Activated CD4-positive, CD25-positive, alpha-beta regulatory T cell treated with anti-CD3 and anti-CD28 coated beads, Interleukin-2, amount 50 U/mL, for 24 hours (primary cell): Measurements from ENCODE around the gene NPIPA5.
"Not testable (repeated sequence)": the region's sequence is repeated elsewhere in the genome, so short reads cannot be mapped to it uniquely, and the experiment has no call there.

Experiments
- ATAC-seq, 2 donors: fragments of 150-1000 bp; cut with Tn5 transposase; one replicate each; pipeline ENCODE4 v1.10.0; 2021; ENCODE audit warnings: mild to moderate bottlenecking in 1 of 2, moderate library complexity in 1 of 2

The NPIPA5 gene

DNA sequence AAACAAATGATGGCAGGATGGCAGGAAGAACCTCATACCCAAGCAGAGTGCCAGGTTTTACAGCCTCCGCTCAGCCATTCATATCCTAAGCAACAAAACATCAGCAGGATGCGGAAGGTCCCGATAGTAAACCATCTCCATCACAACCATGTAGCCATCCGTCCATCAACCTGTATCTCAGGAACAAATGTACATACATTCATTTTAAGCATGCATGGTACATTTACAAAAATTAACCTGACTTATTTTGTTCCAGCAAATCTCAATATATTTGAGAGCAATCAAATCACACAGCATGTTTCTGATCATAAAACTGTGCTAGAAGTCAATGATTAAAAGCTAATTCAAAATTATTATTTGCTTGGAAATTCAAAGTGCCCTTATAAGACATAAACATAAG, at the start of gene NPIPA5:
Gene NPIPA5 (minus strand): TSS at position 101 of the 400 bp plus-strand sequence. CDS start 0 bp downstream, at position 101.
- ATAC-seq: not testable (repeated sequence)

DNA sequence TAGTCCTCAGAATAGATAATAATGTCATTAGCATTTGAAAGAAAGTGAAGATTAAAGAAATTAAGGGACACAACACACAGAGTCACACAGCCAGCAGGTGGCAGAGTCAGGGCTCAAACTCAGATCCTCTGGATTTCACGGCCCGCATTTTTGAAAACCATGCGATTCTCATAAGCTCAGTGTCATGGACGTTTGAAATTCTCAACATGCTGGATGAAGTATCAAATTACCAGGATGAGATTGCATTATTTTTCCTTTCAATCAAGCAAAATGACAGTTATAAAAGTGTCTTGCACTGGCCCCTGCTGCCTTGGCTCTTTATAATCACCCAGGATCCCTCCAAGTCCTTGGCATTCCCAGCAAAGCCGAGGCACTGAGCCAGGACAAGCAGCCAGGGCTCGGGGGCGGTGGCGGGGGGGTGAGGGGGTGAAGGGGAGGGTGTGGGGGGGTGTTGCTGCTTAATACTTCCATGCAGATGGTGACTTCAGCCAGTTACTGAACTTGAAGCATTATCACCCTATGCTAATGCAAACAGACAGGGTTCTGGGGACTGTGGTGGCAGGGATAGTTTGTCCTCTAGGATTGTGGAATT, 49.6 kb upstream of the NPIPA5 start:
- peak; percentile 51 to 64 for ATAC-seq

DNA sequence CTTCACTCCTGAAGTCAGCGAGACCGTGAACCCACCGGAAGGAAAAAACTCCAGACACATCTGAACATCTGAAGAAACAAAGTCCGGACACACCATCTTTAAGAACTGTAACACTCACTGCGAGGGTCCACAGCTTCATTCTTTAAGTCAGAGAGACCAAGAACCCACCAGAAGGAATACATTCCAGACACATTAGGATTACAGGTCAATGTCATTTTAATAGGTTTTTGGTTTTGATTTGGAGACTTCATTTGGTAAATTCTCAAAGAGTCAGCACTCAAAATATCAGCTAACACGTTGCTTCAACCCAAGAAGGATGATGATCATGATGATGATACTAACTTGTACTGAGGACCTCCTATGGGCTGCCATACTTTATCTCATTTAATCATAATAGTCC, 48.7 kb upstream of the NPIPA5 start:
- ATAC-seq: no peak

DNA sequence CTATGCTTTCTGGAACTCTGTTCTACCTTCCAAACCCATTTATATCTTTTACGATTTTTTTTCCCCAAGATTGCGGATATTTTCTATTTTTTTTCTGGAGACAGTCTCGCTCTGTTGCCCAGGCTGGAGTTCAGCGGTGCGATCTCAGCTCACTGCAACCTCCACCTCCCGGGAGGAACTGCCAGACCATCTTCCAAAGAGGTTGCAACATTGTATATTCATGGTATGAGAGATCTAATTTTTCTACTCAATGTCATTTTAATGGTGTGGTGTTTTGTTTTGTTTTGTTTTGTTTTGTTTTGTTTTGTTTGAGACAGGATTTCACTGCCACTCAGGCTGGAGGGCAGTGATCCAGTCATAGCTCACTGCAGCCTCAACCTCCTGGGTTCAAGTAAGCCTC, 47.8 kb upstream of the NPIPA5 start:
- no peak for ATAC-seq

DNA sequence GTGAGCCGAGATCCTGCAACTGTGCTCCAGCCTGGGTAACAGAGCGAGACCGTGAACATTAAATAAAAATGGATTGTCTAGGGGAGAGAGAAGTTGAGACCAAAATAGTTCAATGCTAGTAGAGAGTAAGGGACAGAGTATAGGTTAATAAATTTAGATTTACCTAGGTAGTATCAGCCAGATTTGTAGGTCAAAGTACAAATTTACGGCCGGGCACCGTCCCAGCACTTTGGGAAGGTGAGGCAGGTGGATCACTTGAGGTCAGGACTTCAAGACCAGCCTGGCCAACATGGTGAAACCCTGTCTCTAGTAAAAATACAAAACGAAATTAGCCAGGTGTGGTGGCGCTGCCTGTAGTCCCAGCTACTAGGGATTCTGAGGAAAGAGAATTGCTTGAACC, 44.1 kb upstream of the NPIPA5 start:
- no peak for ATAC-seq

DNA sequence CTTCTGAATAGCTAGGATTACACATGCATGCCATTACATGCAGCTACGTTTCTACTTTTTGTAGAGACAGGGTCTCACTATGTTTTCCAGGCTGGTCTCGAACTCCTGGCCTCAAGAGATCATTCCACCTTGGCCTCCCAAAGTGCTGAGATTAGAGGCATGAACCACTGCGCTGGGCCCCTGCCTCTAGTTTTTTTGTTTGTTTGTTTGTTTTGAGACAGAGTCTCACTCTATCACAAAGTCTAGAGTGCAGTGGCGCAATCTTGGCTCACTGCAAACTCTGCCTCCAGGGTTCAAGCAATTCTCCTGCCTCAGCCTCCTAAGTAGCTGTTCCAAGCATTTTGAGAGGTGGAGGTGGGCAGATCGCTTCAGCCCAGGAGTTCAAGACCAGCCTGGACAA, 43.6 kb upstream of the NPIPA5 start:
- not testable (repeated sequence) for ATAC-seq

DNA sequence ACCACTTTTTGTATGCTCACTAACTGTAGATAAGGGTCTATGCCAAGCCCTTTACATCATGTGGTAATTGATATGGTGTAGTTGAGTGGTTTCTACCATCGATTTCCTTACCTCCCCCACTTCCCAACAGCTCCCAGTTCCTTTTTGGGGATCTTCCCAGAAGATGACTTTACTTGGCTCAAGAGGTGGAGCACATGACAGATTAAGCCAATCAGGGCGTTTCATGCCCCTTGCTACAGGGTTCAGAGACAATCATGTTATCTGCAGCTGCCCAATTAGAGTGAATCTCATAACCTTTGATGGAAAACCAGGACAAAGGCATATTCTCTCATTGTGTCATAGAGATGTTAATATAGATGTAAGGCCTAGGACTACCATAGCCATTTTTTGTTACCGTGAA, 40.1 kb upstream of the NPIPA5 start:
- no peak for ATAC-seq

DNA sequence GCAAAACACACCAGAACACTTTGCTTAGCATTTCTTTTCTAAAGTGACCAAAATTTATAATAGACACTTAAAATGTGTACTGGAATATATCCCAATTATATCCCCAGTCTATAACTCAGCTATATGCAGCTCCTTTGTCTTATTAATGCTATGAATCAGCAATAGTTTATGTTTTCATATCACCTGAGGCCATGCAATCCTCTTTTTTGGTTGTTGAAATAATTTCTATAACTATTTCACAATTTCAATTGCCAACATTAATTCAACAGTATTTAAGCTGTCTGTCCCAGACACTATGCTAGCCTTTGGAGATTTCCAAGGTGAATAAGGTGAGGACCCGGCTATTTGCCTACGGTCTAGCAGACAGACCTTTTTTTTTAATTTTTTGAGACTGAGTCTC, 39.1 kb upstream of the NPIPA5 start:
- ATAC-seq: no peak

DNA sequence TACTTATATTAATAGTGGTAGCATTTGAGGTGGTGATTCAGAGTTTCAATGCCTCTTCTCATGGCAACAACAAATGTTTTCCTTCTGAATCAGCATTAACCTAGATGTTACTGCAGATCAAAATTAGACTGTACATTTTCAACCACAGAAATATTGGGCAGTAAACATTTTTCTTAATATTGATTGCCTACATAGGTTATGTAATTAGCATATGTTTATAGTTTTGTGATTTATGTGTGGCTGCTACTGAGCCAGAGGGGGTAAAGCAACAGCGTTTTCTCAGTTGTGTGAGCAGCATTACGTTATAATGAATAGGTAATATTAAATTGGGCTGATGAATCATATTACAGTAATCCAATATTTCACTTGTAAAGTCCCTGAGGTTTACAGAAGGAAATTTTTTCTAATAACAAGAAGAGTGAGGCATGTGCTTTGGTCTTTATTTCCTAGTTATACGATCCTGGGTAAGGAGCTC, 37.5 kb upstream of the NPIPA5 start:
- peak; percentile 17 to 71 for ATAC-seq

DNA sequence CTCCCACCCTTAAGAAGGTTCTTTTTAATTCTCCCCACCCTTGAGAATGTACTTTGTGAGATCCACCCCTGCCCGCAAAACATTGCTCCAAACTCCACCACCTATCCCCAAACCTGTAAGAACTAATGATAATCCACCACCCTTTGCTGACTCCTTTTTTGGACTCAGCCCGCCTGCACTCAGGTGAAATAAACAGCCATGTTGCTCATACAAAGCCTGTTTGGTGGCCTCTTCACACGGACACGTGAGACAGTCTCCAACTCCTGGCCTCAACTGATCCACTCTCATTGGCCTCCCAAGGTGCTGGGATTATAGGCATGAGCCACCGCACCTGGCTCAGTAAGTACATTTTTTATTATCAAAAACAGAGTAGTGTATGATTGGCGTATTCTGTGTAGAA, 31.4 kb upstream of the NPIPA5 start:
- not testable (repeated sequence) for ATAC-seq

DNA sequence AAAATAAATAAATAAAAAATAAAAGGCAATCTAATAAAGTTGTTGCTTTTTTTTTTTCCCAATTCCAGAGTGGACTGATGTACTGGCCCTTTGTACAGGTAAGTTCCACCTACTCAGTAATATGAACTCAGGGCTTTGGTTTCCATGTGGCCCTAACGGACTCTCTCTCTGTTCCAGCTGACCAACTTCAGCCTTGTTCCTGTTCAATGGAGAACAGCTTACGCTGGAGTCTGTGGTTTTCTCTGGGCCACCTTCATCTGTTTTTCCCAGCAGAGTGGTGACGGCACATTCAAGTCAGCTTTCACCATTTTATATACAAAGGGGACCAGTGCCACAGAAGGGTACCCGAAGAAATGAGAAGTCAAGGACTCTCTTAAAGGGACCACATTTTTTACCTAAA, 29.7 kb upstream of the NPIPA5 start:
- ATAC-seq: not testable (repeated sequence)

DNA sequence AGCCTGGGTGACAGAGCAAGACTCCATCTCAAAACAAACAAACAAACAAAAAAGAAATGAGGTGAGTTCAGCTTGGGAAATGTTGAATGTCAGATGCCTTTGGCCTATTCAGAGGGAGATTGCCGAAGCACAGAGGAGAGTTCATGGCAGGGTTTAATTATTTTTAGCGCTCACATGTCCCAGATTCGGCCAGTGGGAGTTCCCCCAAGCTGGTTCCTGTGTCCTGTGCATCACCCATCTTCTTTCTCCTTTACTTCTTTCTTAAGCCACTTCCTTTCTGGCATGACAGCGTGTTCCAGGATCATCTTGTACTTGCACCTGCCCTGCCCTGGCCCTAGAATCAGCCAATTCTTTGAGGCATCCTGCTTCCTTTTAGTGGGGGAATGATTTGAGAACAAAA, 26.7 kb upstream of the NPIPA5 start:
- no peak for ATAC-seq

DNA sequence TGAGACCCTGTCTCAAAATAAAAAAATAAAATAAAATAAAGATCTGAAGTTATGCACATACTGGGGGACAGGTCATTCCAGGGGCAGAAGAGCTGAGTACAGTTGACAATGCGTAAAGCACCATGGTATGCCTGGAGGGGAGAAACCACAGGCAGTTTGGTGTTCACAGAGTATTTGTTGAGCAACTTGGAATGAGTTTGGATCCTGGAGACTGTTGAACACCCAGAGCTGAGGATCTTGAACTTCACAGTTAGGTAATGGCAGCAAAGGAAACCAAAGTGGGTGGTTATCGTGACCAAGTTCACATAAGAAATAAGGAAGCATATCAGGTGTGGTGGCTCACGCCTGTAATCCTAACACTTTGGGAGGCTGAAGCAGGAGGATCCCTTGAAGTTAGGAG, 26.0 kb upstream of the NPIPA5 start:
- not testable (repeated sequence) for ATAC-seq

DNA sequence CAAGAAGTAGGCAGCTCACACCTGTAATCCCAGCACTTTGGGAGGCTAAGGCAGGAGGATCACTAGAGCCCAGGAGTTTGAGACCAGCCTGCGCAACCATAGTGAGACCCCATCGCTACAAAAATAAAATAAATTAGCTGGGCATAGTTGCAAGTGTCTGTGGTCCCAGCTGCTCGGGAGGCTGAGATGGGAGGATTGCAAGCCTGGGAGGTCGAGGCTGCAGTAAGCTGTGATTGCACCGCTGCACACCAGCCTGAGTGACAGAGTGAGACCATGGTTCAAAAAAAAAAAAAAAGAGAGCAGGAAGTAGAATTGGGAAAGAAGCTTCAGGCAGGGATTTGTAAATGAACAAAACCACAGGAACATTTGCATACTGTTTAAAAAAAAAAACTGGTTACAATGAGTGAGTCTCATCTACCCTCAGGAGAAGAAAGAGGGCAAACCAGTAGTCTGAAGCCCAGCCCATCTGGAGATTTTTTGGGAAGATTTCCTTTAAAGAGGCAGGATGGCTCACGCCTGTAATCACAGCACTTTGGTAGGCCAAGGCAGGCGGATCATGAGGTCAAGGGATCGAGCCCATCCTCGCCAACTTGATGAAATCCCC, 25.4 kb upstream of the NPIPA5 start:
- no peak for ATAC-seq

DNA sequence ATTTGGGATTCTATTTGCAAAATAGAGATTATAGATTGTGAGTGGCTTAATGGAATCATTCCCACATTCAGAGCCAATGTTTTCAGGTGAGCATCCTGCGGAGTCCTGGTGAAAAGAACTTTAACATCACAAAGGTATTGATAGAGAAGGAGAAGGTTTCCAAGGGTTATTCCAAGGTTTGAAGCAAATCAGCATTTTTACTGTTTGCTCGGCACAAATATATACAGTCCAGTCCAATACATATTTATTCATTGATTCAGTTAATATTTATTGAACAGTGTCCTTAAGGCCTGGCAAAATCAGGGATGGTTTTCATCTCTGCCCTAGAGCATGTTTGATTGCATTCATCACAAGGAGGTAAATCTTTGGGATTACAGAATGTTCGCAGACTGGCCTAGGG, 23.9 kb upstream of the NPIPA5 start:
- no peak for ATAC-seq

DNA sequence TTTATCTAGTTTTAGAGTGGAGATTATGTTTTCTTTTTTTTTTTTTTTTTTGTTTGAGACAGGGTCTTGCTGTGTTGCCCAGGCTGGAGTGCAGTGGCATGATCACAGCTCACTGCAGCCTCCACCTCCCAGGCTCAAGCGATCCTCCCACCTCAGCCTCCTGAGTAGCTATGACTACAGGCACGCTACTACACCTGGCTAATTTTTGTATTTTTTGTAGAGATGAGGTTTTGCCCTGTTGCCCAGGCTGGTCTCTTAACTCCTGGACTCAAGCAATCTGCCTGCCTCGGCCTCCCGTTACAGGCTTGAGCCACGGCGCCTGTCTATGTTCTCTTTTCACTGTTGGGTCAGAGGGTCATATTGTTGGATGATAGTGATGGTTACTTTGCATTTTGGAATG, 22.2 kb upstream of the NPIPA5 start:
- not testable (repeated sequence) for ATAC-seq

DNA sequence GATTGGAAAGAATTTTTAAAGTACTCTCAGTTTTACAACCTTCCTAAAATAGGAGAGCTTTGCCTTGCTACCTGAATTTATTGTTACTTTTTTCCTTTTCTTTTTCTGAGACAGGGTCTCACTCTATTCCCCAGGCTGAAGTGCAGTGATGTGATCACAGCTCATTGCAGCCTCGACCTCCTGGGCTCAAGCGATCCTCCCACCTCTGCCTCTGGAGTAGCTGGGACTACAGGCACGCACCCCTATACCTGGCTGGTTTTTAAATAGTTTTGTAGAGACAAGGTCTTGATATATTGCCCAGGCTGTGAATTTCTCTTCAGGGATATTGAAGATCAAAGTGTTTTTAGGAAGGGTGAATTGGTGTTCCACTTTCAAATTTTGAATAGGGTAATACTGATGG, 21.2 kb upstream of the NPIPA5 start:
- no peak for ATAC-seq

DNA sequence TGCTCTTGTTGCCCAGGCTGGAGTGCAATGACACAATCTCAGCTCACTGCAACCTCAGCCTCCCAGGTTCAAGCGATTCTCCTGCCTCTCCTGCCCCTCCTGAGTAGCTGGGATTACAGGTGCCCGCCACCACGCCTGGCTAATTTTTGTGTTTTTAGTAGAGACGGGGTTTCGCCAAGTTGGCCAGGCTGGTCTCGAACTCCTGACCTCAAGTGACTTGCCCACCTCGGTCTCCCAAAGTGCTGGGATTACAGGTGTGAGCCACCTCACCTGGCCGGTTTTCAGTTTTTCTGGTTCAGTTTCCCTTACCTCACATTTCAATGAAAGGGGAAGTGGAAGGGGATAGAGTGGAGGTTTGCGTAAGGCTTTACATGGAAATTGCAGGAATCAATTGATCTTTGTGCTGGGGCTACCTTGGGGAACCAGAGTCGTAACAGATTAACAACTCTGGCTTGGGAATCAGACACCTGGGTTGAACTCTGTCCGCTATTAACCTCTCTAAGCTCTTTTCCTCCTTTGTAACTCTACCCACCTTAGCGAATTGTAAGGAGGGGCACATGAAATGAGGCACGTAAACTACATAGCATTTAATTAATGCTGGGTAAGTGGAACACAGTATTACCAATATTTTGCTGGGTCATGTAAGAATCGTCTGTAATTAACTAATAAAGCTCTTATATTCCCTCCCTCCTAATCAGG, 20.7 kb upstream of the NPIPA5 start:
- ATAC-seq: no peak

DNA sequence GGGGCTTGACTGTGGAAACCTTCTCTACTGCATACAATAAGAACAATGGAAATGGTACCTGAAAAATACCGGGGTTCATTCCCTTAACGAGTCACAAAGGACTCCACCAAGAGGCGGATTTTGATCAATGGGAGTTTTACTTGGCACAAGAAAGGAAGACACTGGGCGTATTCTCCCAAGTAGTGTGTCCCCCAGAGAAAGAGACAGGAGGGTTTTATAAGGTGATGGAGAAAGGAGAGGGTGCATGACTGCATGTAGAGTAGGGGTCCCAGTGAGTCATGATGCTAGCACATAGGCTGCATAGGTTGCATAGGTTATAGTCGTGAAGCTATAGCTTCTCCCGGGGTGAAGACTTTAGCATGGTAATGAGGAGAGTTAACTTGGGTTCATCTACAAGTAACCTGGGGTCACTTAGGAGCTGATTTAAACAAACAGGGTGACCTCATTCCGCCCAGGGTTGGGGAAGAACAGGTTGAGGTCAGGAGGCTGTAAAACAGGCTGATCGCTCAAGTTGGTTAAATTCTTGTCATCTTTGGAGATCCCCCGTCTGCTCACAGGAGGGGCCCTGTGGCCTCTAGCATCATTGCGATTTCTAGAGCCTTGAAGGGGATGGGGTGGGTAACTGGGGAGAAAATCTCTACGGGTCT, 19.0 kb upstream of the NPIPA5 start:
- ATAC-seq: no peak

DNA sequence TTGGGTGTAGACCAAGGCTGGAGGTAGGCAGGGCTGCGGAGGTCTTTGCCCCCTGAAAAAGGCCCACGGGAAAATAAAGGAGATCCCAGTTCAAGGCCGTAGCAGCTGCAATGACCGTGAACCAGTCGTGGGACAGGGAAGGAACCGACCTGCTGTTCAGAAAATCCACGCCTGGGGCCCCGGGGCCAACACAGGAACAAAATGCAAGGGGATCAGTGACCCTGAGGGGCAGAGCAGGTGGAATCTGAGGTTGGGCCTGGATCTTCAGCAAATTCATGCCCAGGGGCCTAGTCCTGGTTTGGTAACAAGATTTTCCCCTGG, 18.4 kb upstream of the NPIPA5 start:
- ATAC-seq: not testable (repeated sequence)

DNA sequence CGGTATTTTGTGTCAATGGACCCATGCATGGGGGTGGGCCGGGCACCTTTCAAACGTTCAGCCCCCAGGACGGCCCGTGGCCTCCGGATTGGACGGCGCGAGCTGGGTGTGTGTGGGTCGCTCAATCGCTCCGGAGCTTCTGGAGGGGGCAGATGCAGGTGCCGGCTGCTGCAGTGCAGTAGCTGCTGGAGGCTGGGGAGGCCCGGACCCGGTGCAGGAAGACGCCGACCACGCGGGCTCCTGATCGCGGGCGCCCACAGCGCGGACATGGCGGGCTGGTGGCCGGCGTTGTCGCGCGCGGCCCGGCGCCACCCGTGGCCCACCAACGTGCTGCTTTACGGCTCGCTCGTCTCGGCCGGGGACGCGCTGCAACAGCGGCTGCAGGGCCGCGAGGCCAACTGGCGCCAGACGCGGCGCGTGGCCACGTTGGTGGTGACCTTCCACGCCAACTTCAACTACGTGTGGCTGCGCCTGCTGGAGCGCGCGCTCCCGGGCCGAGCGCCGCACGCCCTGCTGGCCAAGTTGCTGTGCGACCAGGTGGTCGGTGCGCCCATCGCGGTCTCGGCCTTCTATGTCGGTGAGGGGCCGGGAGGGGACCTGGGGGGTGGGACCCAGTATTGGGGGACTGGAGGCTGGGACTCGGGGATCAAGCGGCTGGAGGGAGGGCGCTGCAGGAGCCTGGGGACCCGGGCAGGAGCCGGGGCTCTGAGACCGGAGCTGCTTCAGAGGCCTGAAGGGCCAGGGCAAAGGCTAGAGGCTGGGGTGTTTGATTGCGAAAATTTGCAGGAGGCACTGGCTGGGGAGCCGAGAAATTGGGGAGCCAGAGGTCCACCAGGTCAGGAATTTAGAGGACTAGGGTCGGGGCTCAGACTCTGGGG, 17.8 kb upstream of the NPIPA5 start, which contains the start of gene MPV17L:
Gene MPV17L (plus strand): TSS at position 124 of the 878 bp plus-strand sequence. CDS start 144 bp downstream, at position 268.
- ATAC-seq: not testable (repeated sequence)

DNA sequence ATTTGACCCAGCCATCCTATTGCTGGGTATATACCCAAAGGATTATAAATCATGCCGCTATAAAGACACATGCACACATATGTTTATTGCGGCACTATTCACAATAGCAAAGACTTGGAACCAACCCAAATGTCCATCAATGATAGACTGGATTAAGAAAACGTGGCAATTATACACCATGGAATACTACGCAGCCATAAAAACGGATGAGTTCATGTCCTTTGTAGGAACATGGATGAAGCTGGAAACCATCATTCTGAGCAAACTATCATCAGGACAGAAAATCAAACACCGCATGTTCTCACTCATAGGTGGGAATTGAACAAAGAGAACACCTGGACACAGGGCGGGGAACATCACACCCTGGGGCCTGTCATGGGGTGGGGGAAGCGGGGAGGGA, 14.9 kb upstream of the NPIPA5 start:
- ATAC-seq: not testable (repeated sequence)

DNA sequence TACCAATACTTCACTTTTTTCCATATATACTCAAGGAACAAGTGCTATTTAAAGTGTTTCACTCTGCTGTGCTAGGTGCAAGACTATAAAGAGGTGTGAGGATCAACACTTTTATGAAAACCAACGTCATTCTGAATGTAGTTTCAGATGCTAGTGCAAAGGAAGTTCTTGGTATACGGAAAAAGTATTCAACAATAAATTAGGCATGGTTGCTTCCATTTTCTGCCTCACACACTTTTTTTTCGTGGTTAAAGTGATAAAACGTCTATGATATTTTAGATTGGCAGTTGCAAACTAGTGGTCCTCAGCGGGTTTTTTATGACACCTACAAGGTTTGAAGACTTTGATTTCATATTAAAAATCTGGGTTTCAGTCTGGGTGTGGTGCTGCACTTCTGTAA, 11.8 kb upstream of the NPIPA5 start:
- ATAC-seq: not testable (repeated sequence)
